Activated CD4-positive, alpha-beta T cell treated with anti-CD3 and anti-CD28 coated beads for 24 hours (primary cell): Measurements from ENCODE around the gene CPNE9.

Experiments
- DNase-seq, 2 donors: peaks; one replicate each; pipeline ENCODE4 v3.0.0-alpha.2; 2020; ENCODE audit warnings: low read depth in 2 of 2

The CPNE9 gene, protein sequence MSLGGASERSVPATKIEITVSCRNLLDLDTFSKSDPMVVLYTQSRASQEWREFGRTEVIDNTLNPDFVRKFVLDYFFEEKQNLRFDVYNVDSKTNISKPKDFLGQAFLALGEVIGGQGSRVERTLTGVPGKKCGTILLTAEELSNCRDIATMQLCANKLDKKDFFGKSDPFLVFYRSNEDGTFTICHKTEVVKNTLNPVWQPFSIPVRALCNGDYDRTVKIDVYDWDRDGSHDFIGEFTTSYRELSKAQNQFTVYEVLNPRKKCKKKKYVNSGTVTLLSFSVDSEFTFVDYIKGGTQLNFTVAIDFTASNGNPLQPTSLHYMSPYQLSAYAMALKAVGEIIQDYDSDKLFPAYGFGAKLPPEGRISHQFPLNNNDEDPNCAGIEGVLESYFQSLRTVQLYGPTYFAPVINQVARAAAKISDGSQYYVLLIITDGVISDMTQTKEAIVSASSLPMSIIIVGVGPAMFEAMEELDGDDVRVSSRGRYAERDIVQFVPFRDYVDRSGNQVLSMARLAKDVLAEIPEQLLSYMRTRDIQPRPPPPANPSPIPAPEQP

DNA sequence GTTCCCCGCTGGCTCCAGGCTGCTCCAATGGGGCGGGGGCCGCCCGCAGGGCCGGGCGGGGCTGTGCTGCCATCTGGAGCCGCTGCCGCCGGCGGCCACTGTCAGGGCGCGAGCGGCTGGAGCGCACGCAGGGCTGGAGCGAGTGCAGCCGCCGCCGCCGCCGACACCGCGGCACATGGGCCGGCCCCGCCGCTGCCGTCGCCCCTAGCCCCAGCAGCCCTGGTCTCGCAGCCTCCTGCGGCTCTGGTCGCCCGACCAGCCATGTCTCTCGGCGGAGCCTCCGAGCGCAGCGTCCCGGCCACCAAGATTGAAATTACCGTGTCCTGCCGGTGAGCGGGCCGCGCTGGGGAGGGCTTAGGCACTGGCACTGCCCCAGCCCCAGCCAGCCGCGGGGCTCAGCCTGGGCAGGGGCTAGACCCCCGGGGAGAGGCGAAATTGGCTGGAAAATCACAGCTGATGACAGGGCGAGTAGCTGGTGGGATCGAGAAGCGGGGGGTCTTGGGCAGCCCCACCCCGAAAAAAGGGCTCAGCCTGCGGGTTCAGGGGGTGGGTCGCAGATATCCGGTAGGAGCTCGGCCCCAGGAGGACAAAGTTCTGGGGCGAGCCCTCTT lies at the start of gene CPNE9:
TSS of gene CPNE9 (plus strand) at position 98 of the 611 bp plus-strand sequence. CDS start at position 262, 164 bp downstream.
- no peak for DNase-seq

DNA sequence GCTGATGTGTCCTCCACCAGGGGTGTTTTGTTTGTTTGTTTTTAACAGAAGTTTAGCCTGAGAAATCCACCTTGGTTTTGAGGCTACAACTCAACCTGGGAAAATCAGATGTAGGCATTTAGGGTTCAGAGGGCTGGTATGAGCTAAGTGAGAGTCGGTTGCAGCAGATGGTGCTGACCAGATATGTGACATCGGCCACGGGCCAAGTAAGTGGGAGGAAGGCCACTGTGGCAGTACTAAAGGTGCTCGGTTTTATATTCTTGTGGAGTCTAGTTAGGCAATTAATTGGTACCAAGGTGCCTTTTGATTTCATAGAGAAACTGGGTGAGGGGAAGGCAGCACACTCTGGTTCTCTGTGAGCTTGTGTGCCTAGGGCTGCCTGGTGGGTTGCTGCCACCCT lies 43.8 kb upstream of the CPNE9 start:
- DNase-seq: no peak

DNA sequence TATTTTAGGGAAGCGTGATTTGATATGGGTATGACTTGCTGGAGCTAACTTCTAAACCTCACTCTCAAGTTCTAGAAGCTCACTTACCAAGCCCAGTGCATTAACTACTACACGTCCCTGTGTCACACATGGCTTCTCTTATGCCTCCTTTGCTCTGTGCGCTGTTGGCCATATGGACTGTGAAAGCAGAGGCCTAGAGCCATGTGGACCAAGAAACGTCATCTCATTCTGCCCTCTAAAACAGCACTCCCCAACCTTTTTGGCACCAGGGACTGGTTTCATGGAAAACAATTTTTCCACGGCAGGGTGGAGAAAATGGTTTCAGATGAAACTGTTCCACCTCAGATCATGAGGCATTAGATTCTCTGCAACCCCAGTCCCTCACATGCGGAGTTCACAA lies 42.7 kb upstream of the CPNE9 start:
- DNase-seq: no peak

DNA sequence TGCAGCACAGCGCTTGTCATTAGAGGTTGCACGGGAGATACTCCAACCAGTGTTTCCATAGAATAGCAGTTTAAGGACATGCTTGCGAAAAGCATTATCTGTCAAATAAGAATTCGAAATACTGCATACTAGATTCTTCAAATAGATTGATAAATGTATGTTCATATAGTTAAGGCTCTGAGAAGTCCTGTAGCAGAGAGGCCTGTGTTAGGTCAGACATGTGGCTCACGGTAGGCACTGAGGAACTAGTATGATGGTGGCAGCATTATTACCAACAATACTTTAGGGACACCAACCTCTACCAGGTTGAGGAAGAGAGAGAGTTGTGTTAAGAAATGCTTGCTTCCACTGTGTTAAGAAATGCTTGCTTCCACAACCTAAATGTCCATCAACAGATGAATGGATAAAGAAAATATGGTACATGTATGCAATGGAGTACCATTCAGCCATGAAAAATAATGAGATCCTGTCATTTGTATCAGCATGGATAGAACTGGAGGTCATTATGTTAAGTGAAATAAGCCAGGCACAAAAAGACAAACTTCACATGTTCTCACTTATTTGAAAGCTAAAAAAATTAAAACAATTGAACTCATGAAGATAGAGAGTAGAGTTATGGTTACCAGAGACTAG lies 39.4 kb upstream of the CPNE9 start:
- no peak for DNase-seq

DNA sequence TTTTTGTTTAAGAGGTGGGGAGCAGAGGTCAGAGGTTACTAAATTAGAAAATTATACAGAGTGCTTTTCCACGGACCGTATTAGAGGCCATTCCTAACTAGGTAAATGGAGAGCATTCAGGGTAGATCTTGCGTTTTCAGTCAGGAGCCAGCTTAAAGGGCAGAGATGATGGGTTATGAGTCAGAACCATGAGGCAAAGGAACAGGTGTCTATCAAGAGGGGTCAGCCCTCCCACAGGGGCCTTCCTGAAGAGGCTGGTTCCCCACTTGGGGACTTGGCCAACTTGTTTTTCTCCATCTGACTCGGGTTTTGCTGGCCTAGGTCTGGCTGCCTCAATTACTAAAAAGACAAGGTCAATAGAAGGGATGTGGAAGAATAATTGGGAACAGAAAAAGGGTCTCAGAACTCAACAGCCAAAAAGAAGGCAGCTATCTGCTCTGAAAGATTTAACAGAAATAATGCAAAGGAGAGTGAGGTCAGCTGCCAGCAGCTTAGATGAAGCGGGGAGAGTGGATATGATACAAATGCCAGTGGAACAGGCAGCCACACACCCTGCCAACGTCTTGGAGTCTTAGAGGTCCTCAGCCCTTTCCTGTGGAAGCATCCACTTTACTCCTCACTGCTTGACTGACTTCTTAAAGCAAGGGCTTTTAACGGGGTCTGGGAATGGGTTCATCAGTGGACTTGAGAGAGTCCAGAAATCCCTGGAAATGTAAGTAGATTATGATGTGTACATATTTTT lies 36.8 kb upstream of the CPNE9 start:
- no peak for DNase-seq

DNA sequence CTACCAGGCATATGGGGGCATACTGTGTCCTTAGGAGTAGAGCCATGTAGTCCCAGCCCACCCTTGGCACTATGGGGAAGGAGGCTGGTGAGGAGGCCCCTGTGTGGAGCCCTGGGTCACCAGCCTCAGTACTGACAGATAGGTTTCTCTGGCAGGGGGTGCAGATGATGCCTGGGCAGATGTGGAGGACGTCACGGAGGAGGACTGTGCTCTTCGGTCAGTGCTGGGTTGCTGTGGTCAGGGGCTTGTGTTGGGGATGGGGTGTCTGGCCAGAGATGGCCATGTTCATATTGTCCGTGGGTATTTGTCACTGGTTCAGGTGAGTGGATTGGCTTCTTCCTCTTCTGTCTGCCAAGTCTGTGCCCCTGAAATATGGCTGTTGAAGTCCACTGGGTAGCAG lies 34.4 kb upstream of the CPNE9 start:
- no peak for DNase-seq

DNA sequence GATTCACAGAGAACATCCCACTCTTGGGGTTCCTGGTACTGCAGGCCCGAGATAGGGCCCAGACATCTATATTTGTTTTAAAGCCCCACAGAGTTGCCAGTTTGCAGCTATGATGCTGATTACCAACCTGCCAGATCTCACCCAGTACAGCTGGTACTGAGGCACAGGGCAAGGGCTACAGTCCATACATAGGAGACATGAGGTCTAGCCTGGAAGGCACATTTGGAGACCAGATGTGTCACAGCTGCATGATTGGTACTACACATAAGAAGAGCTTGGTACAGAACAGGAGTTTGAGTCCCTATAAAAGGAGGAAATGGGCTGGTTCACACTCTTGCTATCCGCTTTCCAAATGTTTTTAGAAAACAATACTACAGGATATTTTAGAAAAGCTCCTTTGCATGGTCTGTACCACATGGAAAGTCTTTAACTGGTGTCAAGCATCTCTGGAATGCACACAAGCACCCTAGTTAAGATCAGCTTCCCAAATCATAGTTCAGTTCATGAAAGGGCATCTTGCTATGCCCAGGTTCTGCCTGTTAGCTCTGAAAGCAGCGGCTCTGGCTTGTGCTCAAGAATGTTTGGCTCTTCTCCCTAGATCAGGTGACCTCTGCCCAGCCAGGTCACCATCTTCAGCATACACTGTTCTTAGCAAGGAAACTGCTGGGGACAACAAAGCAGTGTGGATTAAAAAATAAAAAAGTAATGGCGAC lies 33.8 kb upstream of the CPNE9 start:
- DNase-seq: no peak

DNA sequence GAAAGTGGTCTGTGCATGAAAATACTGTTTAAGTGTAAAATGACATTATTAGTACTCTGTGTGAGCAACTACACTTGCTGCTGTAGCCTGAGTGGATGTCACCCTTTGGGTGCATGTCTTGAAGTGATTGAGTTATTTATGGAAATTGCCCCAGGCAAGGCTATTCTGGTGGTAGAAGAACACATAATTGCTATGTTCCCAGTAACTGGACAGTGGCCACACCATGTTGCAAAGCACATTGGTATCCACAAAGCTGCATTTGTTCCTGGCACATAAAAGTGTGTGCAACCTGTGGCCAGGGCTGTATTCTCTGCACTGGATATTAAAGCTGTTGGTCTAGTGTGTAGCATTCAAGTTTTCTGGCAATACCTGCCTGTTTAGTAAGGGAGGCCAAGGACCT lies 30.6 kb upstream of the CPNE9 start:
- no peak for DNase-seq

DNA sequence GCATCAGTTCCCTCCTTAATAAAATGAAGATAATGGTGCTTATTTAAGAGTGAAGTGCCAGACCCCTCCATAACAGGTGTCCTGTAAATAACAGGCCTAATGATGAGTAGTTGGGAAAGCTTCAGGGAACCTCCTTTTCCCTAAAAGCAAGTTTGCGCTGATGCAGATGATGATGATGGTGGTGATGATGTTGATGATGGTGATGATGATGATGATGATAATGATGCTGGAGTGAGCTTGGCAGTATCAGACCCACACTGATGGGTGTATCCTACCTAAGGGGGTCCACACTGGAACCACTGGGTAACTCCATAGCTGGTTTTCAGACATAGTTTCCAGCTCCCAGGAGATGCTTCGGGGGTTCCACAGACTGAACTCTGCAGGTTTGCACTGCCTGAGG lies 29.9 kb upstream of the CPNE9 start:
- no peak for DNase-seq

DNA sequence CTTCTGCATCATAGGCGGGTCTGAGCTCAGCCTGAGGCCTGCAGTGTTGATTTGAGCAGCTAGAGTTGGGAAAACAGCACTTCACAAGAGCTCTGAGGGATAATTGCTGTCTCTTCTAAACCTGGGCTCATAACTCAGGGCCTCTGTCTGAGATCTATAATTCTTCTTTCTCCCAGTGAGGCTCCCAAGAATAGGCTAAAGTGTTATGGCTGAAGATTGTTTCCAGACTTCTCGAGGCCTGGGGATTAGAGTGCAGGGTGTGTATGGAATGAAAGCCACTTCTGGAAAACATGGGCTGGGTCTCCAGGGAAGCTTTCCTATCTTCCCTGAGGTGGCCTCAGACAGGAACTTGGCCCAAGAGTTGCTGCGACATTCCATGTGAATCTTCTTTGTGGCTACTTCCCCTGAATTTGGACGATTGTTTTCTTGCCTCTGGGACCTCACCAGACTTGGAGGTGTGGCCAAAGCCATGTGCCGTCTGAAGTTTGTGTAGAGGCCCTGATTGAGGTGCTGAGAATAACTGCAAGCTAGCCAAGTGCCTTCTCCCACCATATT lies 27.8 kb upstream of the CPNE9 start:
- DNase-seq: no peak

DNA sequence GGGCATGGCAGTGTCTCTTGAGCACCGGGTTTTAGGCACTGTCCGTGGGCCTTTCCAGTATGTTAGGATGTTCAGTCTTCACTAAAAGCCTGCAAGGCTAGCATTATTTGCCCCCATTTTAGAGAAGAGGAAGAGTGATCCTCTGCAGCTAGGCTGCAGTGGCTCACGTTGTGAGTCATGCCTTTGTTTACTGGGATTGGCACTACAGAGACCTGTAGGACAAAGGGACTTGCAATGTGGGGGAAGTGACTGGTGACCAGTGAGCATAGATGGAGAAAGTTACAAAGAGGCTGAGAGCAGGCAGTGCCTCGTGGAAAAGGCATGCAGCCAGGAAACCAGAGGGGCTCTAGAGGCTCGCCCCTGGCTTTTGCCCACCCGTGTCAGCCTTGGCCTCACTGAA lies 26.8 kb upstream of the CPNE9 start:
- no peak for DNase-seq

DNA sequence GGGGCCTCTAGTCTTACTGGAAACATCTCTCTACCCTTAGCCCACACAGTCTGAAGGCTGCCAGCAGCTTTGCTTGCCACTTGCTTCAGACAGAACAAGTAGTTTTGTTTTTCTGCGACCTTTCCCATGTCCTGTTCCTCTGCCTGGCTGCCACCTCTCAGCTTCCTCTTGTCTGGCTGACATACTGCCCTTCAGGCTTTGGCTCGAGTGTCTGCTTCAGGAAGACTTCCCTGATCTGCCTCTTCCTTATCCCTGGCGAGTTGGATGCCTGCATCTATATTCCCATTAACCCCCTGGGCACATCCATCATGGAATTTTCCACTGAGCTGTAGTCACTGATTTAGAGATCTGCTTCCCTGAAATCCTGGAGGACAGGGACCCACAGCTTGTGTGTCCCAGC lies 25.1 kb upstream of the CPNE9 start:
- no peak for DNase-seq

DNA sequence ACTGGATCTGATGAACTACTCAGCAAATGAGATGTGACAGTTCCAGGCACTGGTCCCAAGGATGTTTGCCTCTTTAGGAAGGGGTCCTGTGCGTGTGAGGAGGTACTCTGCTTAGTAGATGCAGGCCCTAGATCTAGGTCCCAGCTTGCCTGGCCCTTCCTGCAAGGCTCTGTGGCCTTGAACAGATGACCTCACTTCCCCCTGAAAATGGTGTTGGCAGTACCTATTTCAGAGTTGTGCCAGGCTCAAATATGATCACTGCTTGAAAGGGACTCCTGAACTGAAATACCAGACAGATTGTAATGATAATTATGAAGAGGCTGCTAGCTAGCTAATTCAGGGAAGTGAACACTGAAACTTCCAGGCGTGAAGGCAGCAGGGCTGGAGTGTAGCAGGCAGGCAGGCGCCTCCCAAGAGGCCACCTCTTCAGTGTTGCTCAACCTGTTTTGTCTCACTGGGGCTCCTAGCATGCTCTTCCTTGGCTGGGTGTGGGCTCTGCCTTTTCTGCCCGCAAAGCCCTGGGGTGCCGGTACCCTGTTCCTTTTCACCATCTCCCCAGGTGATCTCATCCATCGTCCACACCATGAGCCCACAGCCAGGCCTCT lies 24.1 kb upstream of the CPNE9 start:
- no peak for DNase-seq

DNA sequence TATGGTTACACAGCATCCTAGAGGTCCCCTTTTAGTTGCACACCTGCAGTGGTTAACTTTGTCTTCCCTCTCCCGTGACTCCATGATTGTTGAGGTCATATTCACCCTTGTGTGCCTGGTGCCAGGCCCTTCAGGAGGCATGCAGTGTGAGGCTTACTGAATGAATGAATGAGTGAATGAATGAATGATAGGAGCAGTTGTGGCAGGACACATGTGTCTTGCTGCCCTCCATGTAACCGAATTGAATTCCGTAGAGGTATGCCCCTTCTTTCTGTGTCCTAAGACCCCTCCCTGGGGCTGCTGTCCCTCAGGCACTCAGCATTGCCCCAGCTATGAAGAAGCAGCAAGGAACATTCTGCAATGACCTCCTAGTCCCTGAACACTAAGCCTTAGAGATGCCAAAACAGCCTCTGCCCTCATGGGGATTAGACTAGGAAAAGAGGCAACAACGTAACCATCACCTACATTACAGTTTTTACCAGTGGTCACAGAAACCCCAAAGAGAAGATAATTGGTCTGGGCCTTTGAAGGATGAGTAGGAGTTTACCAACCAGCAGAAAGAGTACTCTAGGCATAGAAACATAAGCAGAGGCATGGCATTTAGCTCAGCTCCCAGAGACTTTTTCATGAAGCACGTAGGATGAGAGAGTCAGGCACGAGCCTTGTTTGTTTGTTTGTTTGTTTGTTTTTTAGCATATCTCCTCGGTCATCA lies 22.5 kb upstream of the CPNE9 start:
- DNase-seq: no peak

DNA sequence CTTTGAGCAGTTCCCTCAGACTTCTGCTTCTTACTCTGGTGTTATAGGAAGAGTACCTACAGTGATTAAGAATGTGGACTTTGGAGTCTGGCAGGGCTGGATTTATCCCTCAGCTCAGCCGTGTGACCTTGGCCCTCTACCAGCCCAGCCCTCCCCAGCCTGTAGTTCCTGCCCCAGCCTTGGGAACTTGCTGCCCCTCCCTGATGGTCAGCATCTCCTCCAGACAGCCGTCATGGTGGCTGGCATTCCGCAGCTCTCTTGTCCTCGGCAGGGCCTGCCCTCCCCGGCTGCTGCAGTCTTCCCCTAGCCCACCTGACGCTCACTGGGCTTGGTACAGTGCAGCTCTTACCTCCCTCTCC lies 21.9 kb upstream of the CPNE9 start:
- DNase-seq: no peak

DNA sequence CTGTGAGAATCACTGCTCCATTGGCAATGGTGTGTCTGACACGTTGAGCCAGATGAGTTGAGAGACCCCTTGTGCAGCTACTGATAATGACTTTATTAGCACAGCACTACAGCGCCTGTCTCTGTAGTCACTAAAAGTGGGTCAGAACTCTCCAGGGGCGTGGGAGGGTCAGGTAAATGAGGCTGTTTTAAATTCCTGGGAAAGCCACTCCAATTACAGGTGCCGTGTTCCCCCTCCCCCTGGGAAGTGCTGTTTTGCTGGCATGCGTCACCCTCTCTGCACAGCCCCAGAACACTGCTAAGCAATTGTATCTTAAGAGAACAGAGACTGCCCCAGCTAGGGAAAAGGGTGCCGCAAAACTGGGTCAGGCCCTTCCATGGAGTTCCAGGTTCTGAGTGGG lies 21.5 kb upstream of the CPNE9 start:
- no peak for DNase-seq

DNA sequence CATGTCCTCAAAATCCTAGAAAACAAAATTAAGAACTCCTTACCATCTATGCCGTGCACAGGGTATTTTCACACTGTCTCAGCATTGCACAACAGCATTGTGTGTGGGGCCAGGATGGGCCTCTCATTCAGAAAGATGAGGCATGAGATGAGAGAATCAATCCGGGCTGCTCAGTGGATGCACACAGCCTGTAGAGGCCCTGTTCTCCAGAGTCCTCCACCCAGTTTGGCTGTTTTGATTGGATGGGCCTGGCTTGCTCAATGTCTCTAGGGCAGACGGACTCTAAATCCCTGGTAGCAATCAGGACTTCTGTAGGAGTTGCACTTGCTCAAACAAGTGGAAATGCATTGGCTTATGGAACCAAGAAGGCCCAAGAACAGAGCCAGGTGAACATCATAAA lies 20.2 kb upstream of the CPNE9 start:
- DNase-seq: no peak

DNA sequence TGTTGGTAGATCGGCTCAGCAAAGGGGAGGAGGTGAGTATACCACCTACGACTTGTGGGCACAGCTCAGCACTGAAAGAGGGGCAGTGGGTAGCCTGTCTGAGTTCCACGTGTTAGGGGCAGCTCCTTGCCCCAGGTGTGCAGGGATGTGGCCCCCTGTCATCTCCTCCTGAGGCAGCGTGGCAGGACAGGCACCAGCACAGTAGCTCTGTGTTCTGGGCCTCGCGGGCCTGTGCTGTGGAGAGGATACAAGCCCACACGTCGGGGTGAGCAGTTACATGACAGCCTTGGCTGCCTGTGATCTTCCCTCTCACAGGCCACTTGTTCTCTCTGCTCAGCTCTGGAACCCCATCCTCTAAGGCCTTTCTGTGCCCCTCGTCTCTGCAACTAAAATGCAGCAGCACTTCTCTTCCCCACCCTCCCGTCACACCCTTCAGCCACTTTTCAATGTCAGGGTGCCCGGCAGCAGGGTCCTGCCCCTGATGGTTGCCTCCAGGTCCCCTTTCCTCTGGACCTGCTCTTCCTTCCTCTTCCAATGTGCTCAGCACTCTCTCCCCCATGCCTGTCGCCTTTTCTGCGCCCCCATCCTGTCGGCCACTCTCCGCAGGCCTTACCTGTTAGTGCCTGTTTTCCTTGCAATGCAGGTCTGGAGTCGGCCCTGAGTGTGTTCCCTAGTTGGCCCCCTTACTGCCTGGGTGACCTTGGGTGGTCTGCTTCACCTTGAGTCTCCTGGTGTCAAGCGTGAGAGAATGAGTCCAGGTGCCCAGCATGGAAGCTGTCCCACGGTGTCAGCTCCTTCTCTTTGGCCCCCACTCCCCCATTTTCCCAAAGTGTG lies 18.2 kb upstream of the CPNE9 start:
- DNase-seq: no peak

DNA sequence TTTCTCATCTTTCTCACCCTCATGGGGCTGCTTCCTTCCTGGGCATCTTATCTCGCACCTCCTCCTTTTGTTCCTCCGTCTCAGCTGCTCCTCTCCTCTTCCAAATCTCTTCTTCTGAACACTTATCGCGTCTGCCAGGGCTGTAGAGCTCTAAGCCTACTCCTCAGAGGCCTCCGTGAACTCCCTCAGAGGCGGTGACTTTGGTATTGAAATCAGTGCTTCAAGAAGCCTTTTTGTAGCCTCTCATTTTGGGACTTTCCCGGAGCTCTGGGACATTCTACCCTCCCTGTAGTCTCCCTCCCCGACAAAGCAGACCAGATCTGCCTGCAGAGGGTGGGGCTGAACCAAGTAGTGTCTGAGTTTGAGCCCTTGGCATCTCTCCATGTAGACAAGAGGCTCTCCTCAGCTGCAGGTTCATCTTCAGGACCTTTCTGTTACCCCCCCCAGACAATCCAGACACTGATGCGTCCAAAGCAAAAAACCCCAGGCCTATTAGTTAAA lies 17.5 kb upstream of the CPNE9 start:
- DNase-seq: no peak
